Upper lobe of left lung (tissue), 4 donors: ENCODE results near the gene VWA8.

Source experiments
- EP300 ChIP-seq, 4 donors: sonication (generic); formaldehyde crosslinking; IDR thresholded peaks; one replicate each; pipeline ENCODE4 v1.5.1; 2017; ENCODE audit warnings: antibody characterized with exemption in 4 of 4, control low read depth in 2 of 4
- POLR2A ChIP-seq, 4 donors: fragments of 450-650 bp; IDR thresholded peaks; one replicate each; pipeline ENCODE4 v1.5.1; 2016 to 2017; ENCODE audit warnings: antibody characterized with exemption in 4 of 4, mild to moderate bottlenecking in 2 of 4
- TF ChIP-seq, protein P1 (sequence below), 6 experiments: fragments of 450-650 bp in 4 of 6; fragments of 200-600 bp in 2 of 6; sonication (generic) in 2 of 6; IDR thresholded peaks; one replicate each; pipeline ENCODE4 v1.5.1; 2016 to 2019; ENCODE audit warnings: antibody characterized with exemption in 6 of 6

DNA sequence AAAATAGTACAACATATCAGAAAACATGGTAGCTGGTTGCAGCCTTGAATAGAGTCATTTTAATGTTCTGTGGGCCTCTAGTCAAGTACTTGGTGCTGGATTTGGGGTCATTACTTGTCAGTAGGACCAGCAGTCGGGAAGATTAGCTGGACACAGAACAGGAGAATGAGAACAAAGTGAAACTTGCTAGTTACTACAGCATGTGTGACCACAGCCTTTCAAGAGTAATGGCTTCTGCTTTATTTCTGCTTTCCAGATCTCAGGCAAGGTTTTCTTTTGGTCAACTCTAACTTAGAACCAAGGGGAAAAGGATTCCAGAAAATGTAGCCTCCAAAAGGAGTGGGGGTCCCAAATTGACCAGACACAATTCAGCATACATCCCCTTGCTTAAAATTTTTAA is 17.1 kb upstream of the VWA8 start:
- TF ChIP-seq, protein P1, sequence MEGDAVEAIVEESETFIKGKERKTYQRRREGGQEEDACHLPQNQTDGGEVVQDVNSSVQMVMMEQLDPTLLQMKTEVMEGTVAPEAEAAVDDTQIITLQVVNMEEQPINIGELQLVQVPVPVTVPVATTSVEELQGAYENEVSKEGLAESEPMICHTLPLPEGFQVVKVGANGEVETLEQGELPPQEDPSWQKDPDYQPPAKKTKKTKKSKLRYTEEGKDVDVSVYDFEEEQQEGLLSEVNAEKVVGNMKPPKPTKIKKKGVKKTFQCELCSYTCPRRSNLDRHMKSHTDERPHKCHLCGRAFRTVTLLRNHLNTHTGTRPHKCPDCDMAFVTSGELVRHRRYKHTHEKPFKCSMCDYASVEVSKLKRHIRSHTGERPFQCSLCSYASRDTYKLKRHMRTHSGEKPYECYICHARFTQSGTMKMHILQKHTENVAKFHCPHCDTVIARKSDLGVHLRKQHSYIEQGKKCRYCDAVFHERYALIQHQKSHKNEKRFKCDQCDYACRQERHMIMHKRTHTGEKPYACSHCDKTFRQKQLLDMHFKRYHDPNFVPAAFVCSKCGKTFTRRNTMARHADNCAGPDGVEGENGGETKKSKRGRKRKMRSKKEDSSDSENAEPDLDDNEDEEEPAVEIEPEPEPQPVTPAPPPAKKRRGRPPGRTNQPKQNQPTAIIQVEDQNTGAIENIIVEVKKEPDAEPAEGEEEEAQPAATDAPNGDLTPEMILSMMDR (IDR thresholded peaks at IDR 0.05) = no peak
- TF ChIP-seq POLR2A (IDR thresholded peaks at IDR 0.05) = no peak
- TF ChIP-seq EP300 (IDR thresholded peaks at IDR 0.05) = no peak
